Stromal cell of bone marrow (primary cell): ENCODE results near the gene TLL2.

Experiments used
- DNase-seq: peaks from one replicate; pipeline ENCODE4 v3.0.0-alpha.2; 2012; ENCODE audit warnings: low read depth

The TLL2 gene

GRCh38 chr10:96317067-96317833 lies 196.5 kb downstream of the TLL2 start:
- no peak for DNase-seq
